ENCODE results near the gene CD40.

The CD40 gene

DNA sequence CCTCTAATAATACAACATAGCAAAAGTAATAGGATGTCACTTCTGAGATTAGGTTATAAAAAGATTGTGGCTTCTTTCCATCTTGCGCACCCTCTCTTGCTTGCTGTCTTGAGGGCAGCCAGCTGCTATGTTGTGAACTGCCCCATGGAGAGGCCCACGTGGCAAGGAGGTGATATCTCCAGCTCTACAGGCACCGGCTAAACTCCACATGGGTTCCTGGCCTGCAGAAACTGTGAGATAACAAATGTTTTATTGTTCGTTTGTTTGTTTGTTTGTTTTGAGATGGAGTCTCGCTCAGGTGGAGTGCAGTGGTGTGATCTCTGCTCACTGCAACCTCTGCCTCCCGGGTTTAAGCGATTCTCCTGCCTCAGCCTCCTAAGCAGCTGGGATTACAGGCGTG lies 38.0 kb downstream of the CD40 start:
- Histone ChIP-seq H3K36me3 (ENCODE audit: control insufficient read depth, low read depth, low read length) (no peaks in the 10 kb centered on the region), H3K27me3 (ENCODE audit: control insufficient read depth, insufficient read depth, low read length) (no peaks in the 10 kb centered on the region), H3K4me1 (ENCODE audit: control insufficient read depth, low read depth, low read length) (no peaks in the 10 kb centered on the region), H3K9ac (ENCODE audit: low read length) (no peak overlapping the region), H3K4me3 (ENCODE audit: low read length) (no peak overlapping the region), H3K9me3 (ENCODE audit: control insufficient read depth, low read depth, low read length) (no peaks in the 10 kb centered on the region), H3K27ac (ENCODE audit: low read length) (no peak overlapping the region)

DNA sequence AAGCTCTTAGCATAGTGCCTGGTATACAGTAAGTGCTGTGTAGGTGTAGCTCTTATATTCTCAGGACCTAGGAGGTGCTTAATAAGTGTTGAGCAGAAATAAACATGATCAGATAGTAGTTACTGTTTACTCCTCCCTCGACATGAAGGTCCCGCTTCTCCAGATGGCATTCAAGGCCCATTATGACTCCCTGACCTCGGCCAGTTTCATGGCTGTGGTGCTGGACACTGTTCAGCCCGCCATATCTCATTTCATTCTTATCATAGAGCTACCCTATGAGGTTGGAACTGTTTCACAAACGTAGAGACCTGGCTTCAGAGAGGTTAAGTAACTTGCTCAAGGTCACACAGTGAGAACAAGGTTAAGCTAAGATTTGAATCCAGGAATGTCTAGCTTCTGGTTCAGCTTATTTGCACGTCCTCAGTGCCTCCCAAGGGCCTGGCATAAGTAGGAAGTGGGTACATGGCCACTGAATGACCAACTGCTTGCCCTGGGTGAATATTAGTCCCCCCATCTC lies 39.0 kb downstream of the CD40 start:
- Histone ChIP-seq H3K4me1 (ENCODE audit: control insufficient read depth, low read depth, low read length) (no peaks in the 10 kb centered on the region), H3K27me3 (ENCODE audit: control insufficient read depth, insufficient read depth, low read length) (no peaks in the 10 kb centered on the region), H3K9ac (ENCODE audit: low read length) (no peak overlapping the region), H3K36me3 (ENCODE audit: control insufficient read depth, low read depth, low read length) (no peaks in the 10 kb centered on the region), H3K4me3 (ENCODE audit: low read length) (no peak overlapping the region), H3K9me3 (ENCODE audit: control insufficient read depth, low read depth, low read length) (no peaks in the 10 kb centered on the region), H3K27ac (ENCODE audit: low read length) (no peak overlapping the region)

DNA sequence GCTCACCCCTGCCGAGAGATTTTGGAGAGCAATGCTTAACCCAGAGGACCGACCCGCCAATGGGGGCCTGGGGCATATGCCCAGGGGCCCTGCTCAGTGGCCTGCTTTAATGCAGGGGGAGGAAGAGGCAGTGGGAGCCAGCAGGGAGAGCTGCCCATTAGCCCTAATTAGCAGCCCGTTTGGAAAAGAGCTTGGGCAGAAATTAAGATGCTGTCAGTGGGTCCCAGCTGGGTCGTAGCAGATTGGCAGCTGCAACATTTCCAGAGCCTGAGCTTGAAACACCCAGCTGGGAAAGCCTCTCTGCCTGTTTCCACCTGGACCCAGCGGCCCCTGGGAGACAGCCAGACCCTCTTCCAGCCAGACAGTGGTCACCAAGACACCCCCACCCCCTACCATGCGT lies 39.5 kb downstream of the CD40 start:
- no peak overlapping the region for H3K9ac ChIP-seq (ENCODE audit: low read length)
- H3K4me1 ChIP-seq (ENCODE audit: control insufficient read depth, low read depth, low read length): no peaks in the 10 kb centered on the region
- no peak overlapping the region for H3K4me3 ChIP-seq (ENCODE audit: low read length)
- H3K36me3 ChIP-seq (ENCODE audit: control insufficient read depth, low read depth, low read length): no peaks in the 10 kb centered on the region
- H3K27ac ChIP-seq (ENCODE audit: low read length): no peak overlapping the region
- H3K9me3 ChIP-seq (ENCODE audit: control insufficient read depth, low read depth, low read length): no peaks in the 10 kb centered on the region
- H3K27me3 ChIP-seq (ENCODE audit: control insufficient read depth, insufficient read depth, low read length): no peaks in the 10 kb centered on the region

DNA sequence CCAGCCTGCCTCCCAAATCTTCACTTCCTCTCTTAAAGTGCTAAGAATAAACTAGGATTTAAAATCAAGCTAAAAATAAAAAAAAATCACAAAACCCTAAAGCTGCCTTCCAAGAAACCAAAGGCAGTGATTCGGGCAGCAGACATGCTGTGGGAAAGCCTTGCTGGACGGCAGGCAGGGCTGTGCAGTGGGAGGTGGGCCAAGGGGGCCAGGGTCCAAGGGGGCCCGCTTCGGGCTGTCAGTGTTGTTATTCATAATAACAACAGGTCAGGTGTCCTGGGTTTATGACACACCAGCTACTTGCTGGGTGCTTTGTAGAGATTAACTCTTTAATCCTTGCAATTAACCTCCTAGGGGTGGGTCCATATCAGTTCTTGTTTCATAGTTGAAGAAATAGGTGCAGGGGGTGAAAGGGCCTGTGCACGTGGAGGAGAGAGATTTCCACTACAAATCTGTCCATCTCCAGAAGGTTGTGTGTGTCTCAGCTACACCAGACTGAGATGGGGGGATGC lies 40.4 kb downstream of the CD40 start:
- Histone ChIP-seq H3K9ac (ENCODE audit: low read length) (no peak overlapping the region), H3K27ac (ENCODE audit: low read length) (no peak overlapping the region), H3K9me3 (ENCODE audit: control insufficient read depth, low read depth, low read length) (no peaks in the 10 kb centered on the region), H3K4me3 (ENCODE audit: low read length) (no peak overlapping the region), H3K36me3 (ENCODE audit: control insufficient read depth, low read depth, low read length) (no peaks in the 10 kb centered on the region), H3K27me3 (ENCODE audit: control insufficient read depth, insufficient read depth, low read length) (no peaks in the 10 kb centered on the region), H3K4me1 (ENCODE audit: control insufficient read depth, low read depth, low read length) (no peaks in the 10 kb centered on the region)

DNA sequence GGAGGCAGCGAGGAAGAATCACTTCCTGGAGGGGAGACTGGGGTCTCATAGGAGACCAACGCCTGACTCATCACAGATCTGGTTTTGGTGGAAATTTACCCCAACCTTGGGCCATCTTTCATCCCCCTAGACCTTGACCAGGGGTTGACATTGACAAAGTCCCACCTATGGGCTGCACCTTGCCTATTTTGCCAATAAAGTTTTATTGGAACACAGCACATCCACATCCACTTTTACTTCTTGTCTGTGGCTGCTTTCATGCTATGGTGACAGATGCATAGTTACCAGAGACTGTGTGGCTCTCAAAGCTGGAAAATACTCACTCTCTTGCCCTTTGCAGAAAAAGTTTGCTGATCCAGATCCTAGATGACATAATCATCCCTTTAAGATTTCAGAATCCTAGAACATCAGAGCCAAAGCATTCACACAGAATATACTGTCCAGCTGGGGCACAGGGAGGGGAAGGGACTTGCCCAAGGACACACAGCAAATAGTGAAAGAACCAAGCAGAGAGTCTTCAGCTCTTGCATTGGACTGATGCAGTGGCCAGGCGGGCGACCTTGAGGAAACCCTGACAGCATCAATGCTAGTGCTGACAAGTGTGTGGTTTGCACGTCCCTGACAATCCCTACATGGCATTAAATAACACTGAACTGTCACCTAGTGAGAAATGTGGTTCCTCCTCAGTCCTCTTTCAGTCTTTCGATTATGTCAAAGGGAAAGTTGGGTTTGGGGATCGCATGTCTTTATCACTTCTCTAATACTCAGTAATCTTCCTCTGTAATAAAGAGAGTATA lies 41.2 kb downstream of the CD40 start:
- Histone ChIP-seq H3K9me3 (ENCODE audit: control insufficient read depth, low read depth, low read length) (no peaks in the 10 kb centered on the region), H3K9ac (ENCODE audit: low read length) (no peak overlapping the region), H3K27me3 (ENCODE audit: control insufficient read depth, insufficient read depth, low read length) (no peaks in the 10 kb centered on the region), H3K27ac (ENCODE audit: low read length) (no peak overlapping the region), H3K4me1 (ENCODE audit: control insufficient read depth, low read depth, low read length) (no peaks in the 10 kb centered on the region), H3K4me3 (ENCODE audit: low read length) (no peak overlapping the region), H3K36me3 (ENCODE audit: control insufficient read depth, low read depth, low read length) (no peaks in the 10 kb centered on the region)

DNA sequence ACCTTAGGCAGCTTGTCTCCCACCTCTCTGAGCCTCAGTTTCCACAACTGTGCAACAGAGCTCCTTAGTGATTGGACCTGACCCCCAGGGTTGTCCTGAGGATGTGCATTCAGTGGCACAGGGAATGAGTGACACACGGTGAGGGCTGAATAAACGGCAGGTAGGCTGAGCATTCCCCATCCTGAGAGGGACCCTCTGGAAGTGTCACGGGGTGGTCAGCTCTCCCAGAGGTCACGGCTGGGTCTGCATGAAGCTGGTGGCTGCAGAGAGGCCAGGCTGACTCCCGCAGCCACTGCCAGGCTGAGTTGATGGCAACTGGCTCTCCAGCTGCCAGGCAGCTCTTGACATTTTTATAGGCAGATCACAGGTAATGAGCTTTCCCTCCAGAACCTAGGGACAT lies 42.5 kb downstream of the CD40 start:
- H3K9ac ChIP-seq (ENCODE audit: low read length): no peak overlapping the region
- no peaks in the 10 kb centered on the region for H3K36me3 ChIP-seq (ENCODE audit: control insufficient read depth, low read depth, low read length)
- H3K27ac ChIP-seq (ENCODE audit: low read length): no peak overlapping the region
- no peaks in the 10 kb centered on the region for H3K9me3 ChIP-seq (ENCODE audit: control insufficient read depth, low read depth, low read length)
- no peaks in the 10 kb centered on the region for H3K27me3 ChIP-seq (ENCODE audit: control insufficient read depth, insufficient read depth, low read length)
- no peaks in the 10 kb centered on the region for H3K4me1 ChIP-seq (ENCODE audit: control insufficient read depth, low read depth, low read length)
- no peak overlapping the region for H3K4me3 ChIP-seq (ENCODE audit: low read length)

DNA sequence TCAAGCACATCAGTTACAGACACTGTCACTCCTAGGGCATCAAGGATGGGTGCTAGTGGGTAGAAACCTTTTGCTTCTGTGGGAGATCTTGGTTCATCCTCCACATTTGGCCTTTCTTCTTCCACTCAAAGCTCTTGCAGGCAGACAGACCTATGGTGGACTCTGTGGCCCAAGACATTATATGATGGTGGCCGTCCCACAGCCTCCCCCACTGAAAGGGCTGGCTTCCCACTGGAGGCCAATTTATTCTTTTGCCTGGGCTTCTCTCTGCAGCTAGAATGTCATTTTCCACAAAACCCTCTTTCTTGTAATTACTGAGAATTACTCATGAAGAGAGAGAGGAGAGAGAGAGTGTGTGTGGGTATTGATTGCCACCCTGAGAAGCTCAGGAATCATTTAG lies 43.8 kb downstream of the CD40 start:
- H3K4me1 ChIP-seq (ENCODE audit: control insufficient read depth, low read depth, low read length): no peaks in the 10 kb centered on the region
- H3K4me3 ChIP-seq (ENCODE audit: low read length): no peak overlapping the region
- no peak overlapping the region for H3K9ac ChIP-seq (ENCODE audit: low read length)
- H3K9me3 ChIP-seq (ENCODE audit: control insufficient read depth, low read depth, low read length): no peaks in the 10 kb centered on the region
- H3K27ac ChIP-seq (ENCODE audit: low read length): no peak overlapping the region
- H3K36me3 ChIP-seq (ENCODE audit: control insufficient read depth, low read depth, low read length): no peaks in the 10 kb centered on the region
- H3K27me3 ChIP-seq (ENCODE audit: control insufficient read depth, insufficient read depth, low read length): no peaks in the 10 kb centered on the region

DNA sequence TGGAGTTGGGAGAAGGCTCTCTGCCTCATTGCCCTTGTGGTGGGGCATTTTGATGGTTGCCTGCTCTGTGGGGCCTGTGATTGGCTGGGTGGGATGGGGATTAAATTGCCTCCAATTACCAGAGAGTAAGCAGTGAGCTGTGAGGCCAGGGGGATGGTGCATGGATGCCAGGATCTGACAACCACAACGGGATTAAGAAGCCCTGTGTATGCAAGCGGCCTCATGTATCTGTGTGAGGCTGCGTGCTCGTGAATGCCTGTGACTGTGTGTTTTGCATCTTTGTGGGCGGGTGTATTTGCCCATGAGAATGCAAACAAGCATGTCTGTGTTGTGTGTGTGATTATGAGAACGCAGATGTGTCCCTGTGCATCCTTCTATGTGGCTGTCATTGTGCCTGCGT lies 46.1 kb downstream of the CD40 start:
- no peak overlapping the region for H3K4me3 ChIP-seq (ENCODE audit: low read length)
- no peaks in the 10 kb centered on the region for H3K4me1 ChIP-seq (ENCODE audit: control insufficient read depth, low read depth, low read length)

DNA sequence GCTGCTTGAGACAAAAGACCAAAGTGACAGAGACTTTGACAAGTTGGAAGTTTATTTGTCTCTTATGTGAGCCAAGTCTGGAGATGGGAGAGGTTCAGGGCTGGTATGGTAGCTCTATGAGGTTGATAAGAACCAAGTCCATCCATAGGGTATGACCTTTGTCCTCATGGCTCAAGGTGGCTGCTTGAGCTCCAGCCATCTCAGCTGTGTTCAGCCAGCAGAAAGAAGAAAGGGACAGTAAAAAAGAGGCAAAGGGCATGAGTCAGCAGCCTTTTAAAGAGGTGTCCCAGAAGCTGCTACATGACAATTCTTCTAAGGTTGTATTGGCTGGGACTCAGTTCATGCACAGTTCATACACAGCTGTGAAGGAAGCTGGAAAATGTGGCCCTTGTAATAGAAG lies 49.0 kb downstream of the CD40 start:
- Histone ChIP-seq H3K4me1 (ENCODE audit: control insufficient read depth, low read depth, low read length) (no peaks in the 10 kb centered on the region), H3K9ac (ENCODE audit: low read length) (no peak overlapping the region), H3K27ac (ENCODE audit: low read length) (no peak overlapping the region), H3K36me3 (ENCODE audit: control insufficient read depth, low read depth, low read length) (no peaks in the 10 kb centered on the region), H3K9me3 (ENCODE audit: control insufficient read depth, low read depth, low read length) (no peaks in the 10 kb centered on the region), H3K27me3 (ENCODE audit: control insufficient read depth, insufficient read depth, low read length) (peaks cover 13% of the 10 kb centered on the region), H3K4me3 (ENCODE audit: low read length) (no peak overlapping the region)

More for the DNA sequence above, 46.1 kb downstream of the CD40 start:
- Histone ChIP-seq H3K27me3 (ENCODE audit: control insufficient read depth, insufficient read depth, low read length) (no peaks in the 10 kb centered on the region), H3K9me3 (ENCODE audit: control insufficient read depth, low read depth, low read length) (no peaks in the 10 kb centered on the region), H3K36me3 (ENCODE audit: control insufficient read depth, low read depth, low read length) (no peaks in the 10 kb centered on the region), H3K27ac (ENCODE audit: low read length) (no peak overlapping the region), H3K9ac (ENCODE audit: low read length) (no peak overlapping the region)

DNA sequence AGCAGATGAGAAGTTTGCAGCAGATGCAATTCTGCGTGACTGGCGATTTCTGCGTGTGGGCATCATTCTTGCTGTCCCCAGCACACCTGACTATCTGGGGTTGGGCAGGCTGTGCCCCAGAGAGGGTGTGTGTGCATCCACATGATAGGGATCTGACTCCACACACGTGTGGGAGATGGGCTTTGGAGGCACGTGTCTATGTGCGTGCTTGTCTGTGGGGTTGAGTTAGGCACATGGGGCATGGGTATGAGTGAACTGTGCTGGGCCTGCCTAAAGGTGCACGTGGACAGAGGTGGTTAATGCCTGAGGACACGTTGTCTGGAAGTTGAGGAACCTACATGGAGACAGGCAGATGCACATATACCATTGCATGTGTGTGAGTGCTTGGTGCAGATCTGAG lies 50.3 kb downstream of the CD40 start:
- no peak overlapping the region for H3K9ac ChIP-seq (ENCODE audit: low read length)
- H3K4me3 ChIP-seq (ENCODE audit: low read length): no peak overlapping the region
- H3K27ac ChIP-seq (ENCODE audit: low read length): no peak overlapping the region
- H3K9me3 ChIP-seq (ENCODE audit: control insufficient read depth, low read depth, low read length): no peaks in the 10 kb centered on the region
- H3K4me1 ChIP-seq (ENCODE audit: control insufficient read depth, low read depth, low read length): no peaks in the 10 kb centered on the region
- no peaks in the 10 kb centered on the region for H3K36me3 ChIP-seq (ENCODE audit: control insufficient read depth, low read depth, low read length)
- H3K27me3 ChIP-seq (ENCODE audit: control insufficient read depth, insufficient read depth, low read length): peaks cover 27% of the 10 kb centered on the region

DNA sequence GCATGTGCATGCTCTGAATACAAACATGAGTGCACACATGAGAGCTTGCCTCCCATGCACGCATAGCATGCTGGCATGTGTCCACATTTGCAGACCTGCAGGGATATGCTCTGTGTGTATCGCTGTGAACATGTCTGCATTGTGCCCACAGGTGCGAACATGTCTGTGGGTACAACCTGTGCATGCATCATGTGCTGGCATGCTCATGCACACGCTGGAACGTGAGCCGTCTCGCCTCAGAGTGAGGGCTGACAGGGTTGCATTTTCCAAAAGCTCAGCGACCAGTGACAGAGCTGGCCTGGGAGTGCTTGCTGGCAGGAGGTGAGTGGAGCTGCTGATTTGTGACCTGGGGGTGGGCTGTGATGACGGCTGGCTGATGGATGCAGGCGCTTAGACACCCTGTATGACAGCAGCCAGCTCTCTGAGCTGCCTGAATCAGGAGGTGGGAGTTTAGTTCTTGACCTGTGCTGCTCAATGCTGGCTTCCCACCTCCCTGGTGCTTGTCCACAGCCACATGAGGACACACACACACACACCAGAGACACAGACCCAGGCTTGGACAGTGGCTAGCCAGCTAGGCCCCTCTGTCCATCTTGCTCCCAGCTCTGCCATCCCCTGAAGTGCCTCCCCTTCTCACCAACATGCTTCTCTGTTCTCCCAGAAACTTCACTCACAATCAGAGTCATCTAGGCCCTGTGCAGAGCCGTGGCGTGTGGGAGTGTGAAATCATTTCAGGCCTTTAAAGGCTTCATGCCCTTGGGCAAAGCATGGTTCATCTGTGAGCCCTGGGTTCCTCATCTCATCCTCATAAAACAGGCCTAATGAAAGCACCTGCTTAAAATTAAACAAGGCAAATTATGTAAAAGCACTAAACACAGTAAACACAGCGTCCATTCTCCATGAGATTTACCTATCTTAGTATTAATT lies 51.4 kb downstream of the CD40 start:
- H3K36me3 ChIP-seq (ENCODE audit: control insufficient read depth, low read depth, low read length): no peaks in the 10 kb centered on the region
- H3K4me1 ChIP-seq (ENCODE audit: control insufficient read depth, low read depth, low read length): no peaks in the 10 kb centered on the region
- H3K27ac ChIP-seq (ENCODE audit: low read length): no peak overlapping the region
- no peaks in the 10 kb centered on the region for H3K9me3 ChIP-seq (ENCODE audit: control insufficient read depth, low read depth, low read length)
- no peak overlapping the region for H3K4me3 ChIP-seq (ENCODE audit: low read length)
- no peak overlapping the region for H3K9ac ChIP-seq (ENCODE audit: low read length)
- H3K27me3 ChIP-seq (ENCODE audit: control insufficient read depth, insufficient read depth, low read length): peaks cover 36% of the 10 kb centered on the region

Data from iPS-18a (cell line).